ENCODE measurements around the gene SORCS3.

Gene SORCS3

DNA sequence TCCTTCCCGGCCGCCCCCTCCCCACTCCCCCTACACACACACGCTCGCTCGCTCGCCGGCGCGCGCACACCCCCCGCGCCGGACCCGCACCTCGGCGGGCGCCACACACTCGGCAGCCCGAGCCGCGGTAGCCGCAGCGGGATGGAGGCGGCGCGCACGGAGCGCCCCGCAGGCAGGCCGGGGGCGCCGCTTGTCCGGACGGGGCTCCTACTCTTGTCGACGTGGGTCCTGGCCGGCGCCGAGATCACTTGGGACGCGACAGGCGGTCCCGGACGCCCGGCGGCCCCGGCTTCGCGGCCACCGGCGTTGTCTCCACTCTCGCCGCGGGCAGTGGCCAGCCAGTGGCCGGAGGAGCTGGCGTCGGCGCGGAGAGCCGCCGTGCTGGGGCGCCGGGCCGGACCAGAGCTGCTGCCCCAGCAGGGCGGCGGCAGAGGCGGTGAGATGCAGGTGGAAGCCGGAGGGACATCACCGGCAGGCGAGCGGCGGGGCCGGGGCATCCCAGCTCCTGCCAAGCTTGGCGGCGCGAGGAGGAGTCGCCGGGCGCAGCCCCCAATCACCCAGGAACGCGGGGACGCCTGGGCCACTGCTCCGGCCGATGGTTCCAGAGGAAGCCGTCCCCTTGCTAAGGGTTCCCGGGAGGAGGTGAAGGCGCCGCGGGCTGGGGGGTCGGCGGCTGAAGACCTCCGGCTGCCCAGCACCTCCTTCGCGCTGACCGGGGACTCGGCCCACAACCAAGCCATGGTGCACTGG, at the start of gene SORCS3:
Gene SORCS3 (plus strand): TSS at position 104 of the 750 bp plus-strand sequence.
- peak in 1 of 51 donors; percentile 30 for DNase-seq

DNA sequence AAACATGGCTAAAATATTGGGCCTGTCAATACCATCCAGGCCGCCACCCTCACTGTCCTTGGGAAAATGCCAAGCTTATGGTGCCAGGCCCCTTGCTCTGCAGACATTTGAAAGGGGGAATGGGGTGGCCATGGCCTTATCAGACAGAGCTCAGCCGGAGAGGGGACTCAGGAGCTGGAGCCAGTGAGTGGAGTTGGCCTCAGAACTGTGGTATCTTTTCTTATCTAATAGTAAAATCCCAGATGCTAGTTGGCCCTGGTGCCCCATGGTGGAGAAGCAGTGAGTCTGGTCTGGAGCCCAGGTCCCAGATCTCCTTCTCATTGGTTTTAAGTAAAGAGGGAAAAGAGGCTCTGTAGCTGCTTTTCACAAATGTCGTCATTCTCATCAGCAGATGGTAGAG, 49.6 kb upstream of the SORCS3 start:
- DNase-seq = no peak

DNA sequence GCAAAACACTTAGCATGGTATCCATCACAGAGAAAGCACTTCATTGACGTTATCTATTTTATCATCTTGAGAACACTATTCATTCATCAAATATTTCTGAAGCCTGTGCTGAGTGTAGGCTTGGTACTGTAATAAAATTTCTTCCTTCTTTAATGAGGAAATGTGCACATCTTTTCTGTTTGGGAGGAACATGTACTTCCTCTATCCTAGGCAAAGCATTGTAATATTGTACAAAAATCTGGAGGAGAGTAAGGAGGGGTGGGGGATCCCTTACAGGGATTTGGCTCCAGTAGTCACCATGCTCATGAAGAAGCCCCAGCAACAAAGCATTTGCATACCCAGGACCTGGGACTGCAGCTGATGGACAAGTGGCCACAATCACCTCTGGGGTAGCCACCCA, 39.9 kb upstream of the SORCS3 start:
- no peak for DNase-seq

DNA sequence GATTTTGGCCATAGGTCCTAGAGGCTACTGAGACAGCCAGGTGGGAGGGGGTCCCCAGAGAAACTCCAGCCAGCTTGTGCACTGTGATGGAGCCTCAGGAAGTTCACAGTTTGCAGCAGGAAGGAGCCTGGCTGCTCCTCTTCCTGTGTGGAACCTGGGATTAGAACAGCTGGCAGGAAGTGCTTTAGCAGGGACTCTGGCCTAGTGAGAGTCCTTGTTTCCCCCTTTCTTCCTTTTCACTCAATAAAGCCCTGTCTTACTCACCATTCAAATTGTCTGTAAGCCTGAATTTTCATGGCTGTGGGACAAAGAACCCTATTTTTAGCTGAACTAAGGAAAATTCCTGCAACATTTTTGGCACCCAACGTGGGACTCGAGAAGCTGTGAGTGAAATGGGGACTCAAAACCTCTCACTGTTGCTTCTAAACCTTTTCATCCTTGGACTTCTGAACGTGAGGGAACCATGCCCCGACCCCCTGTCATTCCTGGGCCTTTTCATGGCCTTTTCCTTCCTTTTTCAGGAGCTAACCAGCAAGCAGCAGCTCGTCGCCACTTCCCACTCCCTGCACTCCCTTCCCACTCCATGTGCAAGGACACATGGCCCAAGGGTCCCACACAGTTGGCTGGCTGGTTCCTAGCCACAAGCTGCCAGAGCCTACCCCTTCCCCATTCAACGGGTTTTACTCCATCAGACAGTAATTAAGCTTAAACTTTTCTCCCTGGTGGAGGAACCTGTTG, 32.8 kb upstream of the SORCS3 start:
- DNase-seq = no peak

DNA sequence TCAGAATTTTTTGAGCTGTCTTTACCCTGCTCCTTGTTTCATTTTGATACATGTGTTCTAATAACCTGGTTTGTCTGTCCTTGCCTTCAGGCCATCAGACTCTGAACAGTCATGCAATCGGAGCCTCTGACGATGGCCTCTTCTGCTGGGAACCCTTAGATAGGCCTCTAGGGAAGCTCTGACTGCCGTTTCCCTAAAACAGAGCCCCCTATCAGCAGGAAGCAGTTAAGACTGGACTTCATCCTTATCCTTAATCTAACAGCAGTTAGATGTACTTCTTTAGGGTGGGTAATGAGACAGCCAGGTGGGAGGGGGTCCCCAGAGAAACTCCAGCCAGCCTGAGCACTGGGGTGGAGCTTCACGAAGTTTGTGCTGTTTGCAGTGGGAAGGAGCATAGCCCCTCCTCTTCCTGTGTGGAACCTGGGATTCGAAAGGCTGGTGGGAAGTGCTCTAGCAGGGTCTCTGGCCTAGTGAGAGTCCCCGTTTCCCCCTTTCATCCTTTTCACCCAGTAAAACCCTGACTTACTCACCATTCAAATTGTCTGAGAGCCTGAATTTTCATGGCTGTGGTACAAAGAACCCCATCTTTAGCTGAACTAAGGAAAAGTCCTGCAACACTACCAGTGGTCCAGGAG, 28.4 kb upstream of the SORCS3 start:
- DNase-seq = no peak

DNA sequence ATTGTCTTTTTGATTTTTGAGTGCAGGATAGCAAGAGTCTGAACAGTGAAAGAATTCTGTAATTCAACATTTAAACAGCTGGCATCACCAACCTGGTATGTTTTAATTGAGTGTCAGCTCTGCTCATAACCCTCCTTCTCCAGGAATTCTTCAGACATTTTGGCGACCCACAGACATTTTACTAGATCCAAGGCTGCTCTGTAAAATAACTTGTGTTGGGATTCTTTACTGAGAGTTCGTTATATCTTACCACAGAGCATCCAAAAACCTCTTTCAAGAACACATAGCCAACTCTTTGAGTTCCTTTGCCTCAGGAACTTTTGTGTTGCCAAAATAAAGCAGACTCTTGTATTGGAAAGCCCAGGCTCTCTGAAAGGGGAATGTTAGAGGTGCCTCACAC, 27.7 kb upstream of the SORCS3 start:
- DNase-seq = no peak

DNA sequence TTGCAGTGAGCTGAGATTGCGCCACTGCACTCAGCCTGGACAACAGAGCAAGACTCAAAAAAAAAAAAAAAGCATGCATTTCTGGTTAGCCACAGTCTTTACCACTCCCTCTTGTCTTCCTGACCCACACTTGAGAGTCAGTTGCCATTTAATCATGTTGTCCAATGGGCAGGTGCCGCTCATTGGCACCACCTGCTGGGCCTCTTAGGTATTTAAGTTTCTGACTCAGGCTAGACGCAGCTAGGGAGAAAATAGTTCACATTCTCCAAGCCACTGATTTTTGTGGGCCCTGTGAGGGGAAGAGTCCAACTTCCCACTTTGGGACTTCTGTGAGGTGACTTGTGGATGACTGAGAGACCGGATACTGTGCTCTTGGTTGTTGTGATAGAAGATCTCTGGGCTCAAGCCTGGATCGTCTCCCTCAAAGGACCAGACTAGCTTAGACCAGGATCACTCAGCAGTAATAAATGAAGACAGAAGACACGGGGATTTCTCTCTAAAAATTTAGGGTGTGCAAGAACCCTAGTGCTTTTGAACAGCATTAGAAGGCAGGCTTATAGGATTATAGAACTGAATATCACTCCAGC, 26.8 kb upstream of the SORCS3 start:
- DNase-seq = no peak

DNA sequence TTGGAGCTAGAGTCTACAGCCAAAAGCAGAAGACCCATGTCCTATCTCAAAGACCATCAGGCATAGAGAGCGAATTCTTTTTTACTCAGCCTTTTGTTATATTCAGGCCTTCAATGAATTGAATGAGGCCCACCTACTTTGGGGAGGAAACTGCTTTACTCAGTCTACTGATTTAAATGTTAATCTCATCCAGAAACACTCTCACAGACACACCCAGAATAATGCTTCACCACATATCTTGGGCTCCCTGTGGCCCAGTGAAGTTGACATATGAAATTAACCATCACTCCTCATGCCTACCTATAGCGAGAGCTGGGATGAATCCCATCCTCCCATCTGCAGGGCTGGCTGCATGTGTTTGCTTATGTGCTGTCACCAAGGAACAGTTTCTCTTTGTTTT, 26.0 kb upstream of the SORCS3 start:
- DNase-seq = no peak

DNA sequence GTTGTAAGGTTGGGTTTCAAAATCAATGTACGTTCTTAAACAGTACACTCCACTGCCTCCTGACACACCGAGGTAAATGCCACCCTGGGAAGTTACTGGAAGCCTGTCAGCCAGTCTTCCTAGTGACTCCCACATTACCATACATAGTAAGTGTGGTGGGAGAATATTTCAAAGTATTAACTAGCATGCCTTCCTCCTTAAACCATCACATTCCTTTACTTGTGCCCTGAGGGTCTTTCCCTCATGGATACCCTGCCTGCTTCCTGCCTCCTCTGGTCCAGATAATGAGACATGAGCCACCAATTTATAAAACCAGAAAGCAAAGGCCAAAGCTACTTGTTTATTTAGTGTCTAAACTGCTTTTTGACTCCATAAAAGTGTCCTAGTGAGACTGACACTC, 23.3 kb upstream of the SORCS3 start:
- no peak for DNase-seq

DNA sequence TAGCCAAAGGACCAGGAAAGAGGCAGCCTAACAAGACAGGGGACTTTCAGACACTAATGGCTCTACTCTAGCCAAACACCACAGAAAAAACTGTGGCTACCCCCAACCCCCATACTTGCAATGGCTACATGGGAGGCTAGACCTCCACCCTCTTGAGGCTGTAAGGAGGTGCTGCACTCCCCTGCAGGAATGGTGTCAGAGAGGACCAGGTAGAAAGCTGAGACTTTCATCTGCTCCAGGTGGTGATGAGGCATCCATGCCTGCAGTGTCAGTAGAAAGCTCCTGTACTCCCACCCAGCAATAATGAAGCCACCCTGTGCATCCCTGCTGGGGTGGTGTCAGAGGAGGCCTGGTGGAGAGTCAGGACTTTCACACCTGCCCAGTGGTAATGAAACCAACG, 18.9 kb upstream of the SORCS3 start:
- DNase-seq = no peak

DNA sequence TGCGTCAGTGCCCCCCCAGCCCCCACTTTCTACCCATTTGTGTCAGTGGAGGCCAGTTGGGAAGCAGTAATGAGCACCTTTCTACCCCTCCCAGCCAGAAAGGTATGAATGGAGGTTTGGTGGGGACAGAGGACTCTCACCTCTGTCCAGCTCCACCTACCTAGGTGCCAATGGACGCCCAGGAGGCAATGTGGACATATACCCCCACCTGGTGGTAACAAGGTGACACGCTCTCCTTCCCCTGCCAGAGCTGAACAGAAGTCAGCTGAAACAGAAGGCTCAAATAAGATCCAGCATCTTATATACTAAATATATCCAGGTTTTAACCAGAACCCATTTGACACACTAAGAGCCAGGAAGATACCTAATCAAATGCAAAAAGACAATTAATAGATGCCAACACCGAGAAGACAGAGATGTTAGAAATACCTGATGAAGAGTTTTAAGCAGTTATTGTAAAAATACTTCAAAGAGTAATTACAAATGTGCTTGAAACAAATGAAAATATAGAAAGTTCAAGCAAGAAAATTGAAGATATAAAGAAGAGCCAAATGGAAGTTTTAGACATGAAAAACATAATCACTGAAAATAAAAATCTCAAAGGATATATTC, 18.4 kb upstream of the SORCS3 start:
- DNase-seq = no peak

DNA sequence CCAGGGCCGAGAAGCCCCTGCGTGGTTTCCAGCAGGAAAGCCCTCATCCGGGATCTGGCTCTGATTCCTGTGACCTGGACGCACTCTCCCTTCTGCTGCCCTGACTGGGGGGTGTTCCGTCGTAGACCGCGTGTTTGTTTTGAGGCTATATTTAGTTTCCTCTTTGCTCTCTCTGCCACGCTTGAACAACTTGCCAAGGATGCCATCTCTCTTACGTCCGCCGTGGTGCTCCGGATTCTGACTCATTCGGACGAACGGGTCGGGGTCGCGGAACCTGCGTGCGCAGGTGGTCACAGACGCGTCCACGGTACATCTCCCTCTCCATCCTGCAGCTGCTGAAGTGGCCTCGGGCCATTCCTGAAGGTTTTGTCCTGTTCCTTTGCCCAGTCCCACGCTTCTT, 10.4 kb upstream of the SORCS3 start:
- no peak for DNase-seq

DNA sequence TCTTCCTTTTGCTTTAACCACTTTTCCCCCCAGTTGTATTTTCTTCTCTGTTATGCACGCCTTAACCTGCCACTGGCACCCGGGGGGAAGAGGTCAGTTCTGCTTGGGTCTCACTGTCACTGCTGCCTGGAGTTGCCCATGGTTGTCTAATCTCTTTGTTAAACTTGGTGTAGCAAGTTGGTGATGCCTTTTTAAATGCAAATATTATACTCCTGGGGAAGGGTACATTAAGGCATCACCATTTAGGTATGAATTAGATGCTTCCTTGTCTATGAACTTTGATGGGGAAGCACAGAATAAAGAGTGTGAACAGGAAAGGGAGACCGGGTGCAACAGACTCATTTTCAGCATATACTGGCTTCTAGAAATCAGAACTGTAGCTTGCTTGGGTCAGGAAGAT, 9.1 kb upstream of the SORCS3 start:
- no peak for DNase-seq

DNA sequence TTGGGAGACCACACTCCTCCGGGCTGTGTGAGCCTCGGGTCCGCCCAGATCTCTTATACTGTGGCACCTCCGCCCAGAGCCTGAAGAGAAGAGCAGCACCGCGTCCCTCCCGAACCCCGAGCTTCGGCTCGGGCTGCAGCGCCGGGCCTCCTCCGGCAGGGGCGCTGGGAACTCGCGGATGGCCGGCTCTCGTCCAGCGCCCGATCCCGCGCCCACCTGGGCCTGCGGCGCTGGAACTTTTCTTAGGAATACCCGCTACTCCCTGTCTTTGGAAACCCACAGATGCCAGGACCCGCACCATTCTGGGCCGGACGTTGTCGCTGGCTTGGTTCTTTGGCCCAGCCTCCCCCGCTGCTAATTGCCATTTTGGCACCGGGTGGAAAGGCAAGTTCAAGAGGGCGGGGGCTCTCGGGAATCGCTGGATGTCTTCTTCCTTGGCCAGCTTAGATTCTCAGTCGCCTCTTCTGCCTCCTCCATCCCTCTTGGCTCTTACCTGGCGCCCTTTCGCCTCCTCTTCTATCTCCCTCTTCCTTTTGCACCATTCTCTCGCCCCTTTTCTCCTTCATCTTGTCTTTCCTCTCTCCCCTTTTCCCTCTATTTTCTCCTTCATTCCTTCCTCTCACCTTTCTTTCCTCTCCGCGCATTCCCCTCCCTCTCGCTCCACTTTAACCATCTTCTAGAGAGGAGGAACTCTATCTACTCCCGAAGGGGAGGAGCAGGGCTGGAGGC, 2.1 kb upstream of the SORCS3 start:
- peak in 7 of 51 donors; percentile 20 to 46 (median 25) for DNase-seq

DNA sequence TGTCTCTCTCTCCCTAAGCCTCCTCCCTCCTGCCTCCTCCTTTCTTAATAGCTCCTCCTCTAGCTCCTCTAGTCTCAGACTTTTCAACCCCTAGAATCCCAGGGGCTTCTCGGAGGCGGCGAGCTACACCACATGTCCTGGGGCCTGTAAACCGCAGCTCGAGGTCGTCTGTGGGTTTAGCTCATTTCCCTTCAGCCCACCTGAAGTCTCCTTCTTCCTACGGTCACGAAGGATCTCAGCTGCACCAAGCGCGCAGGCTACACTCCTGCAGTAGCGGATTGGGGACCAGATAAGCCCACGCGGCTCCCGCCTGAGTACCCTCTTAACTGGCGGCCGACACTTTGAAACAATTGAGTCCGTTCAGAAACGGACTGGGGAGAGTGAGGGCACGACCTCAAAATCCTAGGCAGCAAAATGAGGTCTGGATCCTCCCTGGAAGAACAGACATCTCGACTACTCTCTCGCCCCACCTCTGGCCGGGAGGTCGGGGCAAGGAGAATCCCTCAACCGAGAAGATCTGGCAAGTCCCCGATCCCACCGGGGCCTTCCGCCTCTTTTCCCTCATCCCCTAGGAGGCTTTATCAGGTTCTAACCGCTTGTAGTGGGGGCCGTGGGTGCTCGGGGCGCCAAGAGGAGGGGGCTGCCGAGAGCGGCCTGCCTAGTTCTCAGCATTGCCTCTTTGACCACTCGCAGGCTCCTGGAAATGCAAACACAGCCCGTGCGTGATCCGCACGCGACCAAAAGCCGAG, 1.3 kb upstream of the SORCS3 start:
- DNase-seq = peak in 1 of 51 donors; percentile 46

DNA sequence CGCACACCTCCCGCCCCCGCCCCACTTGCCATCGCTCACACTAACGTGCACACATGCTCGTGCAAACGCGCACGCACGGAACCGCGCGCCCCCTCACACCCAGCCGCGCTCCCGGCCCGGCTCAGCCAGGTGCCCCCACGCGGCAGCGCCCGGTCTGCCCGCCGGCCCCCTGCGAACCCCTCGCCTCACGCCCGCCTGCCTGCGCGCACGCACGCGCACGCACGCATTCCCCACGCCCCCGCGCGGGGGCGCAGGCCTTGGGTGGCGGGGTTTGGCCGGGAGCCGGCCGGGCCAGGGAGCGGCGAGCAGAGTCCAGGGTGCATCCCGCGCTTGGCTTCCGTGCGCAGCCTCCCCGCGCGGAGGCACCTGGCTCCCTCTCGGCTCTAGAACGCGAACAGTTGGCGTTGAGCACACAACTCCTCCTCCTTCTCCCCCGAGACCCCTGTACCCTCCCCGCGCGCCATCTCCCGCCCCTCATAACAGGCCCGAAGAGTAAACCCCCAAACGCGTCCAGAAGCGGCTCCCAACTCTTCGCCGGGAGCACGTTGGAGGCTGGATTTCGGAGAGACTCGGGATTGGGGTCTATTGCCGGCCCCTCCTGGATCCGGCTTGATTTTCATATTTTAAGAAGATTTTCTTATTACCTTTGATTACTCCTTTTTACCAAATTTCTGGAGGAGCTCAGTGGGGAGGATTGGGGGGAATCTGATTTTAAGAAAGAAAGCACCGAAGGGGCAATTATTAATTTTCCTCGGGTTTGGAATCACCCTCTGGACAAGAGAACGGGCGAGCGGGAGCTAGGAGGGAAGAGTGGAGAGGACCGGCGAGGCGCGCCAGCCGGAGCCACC, 527 bp upstream of the SORCS3 start:
- DNase-seq = peak in 6 of 51 donors; percentile 20 to 48 (median 36)

DNA sequence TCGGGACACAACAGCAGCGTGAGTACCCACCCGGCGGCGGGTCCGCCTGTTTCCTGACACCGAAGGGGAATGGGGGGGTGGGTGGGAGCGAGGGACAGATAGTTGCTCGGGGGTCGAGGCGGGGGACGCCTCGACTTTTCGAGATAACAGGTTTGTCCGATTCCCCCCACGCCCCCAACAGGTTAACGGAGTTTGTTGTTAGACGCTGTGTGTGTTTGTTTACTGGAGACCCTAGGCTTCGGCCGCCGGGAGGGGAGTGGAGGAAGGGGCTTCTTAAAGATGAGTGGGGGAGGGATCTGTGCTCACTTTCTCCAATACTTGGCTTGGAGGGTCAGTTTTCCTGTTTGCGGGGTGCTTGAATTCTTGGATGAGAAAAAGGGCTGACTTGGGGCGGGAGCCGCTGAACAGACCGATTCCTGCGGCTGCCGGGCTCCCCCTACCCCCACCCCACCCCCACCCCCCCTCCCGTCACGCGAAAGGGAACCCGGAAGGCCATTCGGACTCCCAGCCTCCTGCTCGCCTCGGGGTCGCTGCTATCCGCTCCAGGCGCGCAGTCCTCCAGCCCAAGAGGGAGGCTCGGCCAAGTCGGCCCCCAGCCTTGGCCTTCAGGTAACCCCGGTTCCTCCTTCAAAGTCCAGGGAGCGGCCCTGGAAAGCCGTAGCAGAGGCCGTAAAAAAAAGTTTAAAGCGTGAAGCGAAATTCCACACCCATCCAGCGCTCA, 1.0 kb downstream of the SORCS3 start:
- DNase-seq = peak in 1 of 51 donors; percentile 44

DNA sequence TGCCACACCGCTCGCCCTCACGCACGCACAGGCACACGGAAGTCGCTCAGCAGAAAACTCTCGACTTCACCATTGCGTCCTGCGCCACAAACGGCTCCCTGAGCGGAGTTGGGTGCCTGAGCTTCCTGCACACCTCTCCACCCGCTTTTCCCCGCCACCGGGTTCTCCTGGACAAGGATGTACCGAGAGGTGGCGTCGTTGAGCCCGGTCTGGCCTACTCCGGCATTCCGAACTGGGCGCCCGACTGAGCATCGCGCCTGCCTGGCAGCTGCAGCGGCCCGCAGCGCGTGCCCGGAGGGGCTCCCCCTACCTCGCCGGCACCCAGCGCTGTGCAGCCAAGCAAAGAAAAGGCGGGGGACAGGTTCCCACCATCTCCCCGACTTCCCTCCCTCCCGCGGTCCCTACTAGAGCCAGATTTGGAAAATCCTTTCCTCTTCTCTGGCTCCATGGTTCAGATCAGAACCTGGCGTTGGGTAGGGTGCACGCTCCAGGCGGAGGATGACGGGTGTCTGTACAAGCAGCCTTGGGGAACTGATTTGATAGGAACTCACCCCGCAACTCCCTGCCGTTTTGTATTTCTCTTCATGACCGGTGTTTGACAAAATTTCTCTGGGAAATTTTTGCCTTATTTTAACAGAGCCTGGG, 1.7 kb downstream of the SORCS3 start:
- peak in 42 of 51 donors; percentile 18 to 82 (median 60) for DNase-seq

Data from hypothalamus (tissue), 51 donors.